Activated CD4-positive, alpha-beta T cell treated with anti-CD3 and anti-CD28 coated beads for 4 hours (primary cell): ENCODE results near the gene DCBLD2.

Experiments
- DNase-seq, 2 donors: peaks; one replicate each; pipeline ENCODE4 v3.0.0-alpha.2; 2020

The DCBLD2 gene

GRCh38 chr3:98763819-98764418 is 137.6 kb downstream of the DCBLD2 start:
- no peak for DNase-seq

- DNase-seq = no peak
These were observed 138.4 kb downstream of the DCBLD2 start, which contains the start of gene ST3GAL6 for GRCh38 chr3:98763076-98763475. TSS of gene ST3GAL6 (plus strand) at chr3:98763340. CDS start at chr3:98768441, 5,101 bp downstream.

DNA sequence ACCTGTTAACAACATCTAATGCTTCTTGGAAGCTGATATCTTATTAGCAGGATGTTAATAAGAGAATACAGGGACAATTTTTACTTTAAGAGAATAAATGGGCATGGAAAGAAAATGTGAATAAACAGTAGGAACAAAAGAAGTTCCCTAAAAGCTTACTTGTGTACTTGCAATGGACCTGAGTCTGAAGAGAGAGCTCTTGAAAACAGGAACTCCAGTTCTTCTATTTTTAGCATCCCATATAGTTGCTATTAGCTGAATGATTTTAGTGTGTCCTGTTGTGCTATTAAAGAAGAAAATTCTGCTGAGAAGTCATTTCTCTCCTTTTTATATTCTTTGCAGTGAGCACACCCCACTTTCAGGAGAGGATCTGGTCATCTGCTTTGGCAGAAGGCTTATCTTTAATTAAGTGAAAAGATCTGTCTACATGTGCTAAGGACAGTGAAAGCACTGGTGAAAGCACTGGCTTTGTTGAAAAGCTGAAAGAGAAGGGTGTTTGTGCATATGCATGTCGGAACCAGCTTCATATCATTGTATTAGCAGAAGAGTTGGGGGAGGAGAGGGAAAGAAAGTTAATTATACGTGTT is 139.8 kb downstream of the DCBLD2 start:
- DNase-seq = no peak

DNA sequence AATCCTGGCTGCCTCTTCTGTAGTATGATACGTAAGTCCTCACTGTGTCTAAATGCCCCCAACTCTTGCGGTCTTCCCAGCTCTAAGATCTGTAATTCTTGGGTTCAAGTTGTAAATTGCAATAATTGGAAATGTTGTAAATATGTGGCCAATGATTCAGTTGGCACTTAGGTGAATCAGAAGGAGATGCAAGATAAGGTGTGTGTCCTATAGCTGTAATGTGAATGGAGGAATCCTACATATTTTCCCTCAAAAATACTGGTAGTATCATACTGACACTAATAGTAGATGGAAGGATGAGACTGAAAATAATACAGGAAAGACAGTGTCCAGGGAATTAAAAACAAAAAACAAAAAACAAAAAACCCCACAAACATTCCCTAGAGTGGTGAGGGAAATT is 141.9 kb downstream of the DCBLD2 start:
- DNase-seq = no peak

GRCh38 chr3:98755601-98756000 is 145.9 kb downstream of the DCBLD2 start:
- no peak for DNase-seq

DNA sequence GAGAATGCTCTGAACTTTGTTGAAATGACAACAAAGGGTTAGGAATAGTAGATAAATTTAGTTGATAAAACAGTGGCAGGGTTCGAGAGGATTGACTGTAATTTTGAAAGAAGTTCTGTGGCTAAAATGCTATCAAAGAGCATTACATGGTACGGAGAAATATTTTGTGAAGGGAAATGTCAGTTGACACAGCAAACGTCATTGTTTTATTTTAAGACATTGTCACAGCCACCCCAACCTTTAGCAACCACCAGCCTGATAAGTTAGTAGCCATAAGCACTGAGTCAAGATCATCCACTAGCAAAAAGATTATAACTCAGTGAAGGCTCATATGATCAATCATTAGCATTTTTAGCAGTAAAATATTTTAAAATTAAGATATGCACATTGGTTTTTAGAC is 147.0 kb downstream of the DCBLD2 start:
- DNase-seq = no peak

GRCh38 chr3:98750276-98750919 is 151.1 kb downstream of the DCBLD2 start:
- DNase-seq = no peak

DNA sequence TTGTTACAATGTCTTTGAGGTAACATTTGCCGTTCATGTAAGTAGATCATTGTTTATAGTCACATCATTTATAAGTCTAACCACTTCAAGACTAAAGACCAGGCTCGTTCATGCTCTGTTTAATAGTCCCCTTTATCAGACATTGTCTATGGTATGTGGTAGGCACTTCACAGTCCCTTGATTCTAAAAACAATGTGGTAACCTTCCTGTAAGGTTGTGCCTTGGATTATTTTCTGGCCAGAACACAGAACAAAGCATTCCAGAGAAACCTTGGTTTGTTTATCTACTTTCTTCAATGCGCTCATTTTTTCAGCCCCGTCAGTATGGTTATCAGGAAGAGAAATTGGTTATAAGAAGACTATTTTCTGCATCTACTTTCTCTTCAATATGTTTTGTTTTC is 154.6 kb downstream of the DCBLD2 start:
- no peak for DNase-seq

DNA sequence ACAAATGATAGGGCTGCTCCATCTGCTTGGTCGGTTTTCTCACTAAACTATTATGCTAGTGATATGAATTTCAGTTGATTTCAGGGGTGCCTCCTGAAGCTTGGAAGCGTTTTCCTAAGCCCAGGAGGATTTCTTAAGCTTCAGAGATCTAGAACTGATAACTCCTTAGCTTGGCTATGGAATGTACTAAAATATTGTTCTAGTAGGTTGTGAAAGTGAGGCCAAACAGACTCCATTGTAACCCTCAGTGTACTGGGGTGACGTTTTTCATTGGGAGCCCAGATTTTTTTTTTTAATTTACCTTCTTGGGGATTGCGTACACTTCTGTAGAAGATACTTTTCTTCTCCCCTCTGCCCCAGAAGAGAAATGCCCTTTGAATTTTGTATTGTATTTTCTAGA is 155.4 kb downstream of the DCBLD2 start:
- DNase-seq = no peak
